ENCODE measurements around the gene XRCC1.

DNA sequence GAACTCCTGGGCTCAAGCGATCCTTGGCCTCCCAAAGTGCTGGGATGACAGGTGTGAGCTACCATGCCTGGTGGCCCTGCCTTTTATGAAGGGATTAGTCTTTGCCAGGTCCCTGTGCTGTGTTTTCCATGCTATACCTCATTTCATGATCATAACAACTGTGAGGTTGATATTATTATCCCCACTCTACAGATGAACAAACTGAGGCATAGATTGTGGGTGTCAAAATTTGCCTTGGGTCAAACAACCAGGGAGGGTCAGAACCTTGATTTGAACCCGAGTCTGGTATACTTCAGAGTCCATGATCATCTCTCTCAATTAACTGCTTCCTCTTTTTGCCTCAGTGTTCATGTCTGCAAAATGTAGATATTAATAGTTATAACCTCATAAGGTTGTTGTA lies 7.2 kb upstream of the XRCC1 start:
- TF ChIP-seq CTCF (IDR thresholded peaks at IDR 0.05) (no peak), ZFX (IDR thresholded peaks at IDR 0.05; ENCODE audit: borderline replicate concordance) (no peak)

Data from 22Rv1 (cell line).